PC-3 (cell line): ENCODE results near the gene GLB1L.

Experiments
- CTCF ChIP-seq: fragments of 300-600 bp; sonication (generic); conservative IDR thresholded peaks from 2 replicates; pipeline ENCODE4 v1.5.1; 2017; ENCODE audit warnings: antibody characterized with exemption, low read depth, mild to moderate bottlenecking, low read length
- EZH2 ChIP-seq: fragments of 300-600 bp; sonication (generic); IDR thresholded peaks from one replicate; pipeline ENCODE4 v1.6.1; 2017; ENCODE audit warnings: antibody characterized with exemption, mild to moderate bottlenecking, low read length; ENCODE audit not compliant: unreplicated experiment
- EZH2phosphoT487 ChIP-seq: fragments of 300-600 bp; sonication (generic); IDR thresholded peaks from 2 replicates; pipeline ENCODE4 v1.6.1; 2018; ENCODE audit warnings: mild to moderate bottlenecking, antibody characterized with exemption, low read length, borderline replicate concordance

GRCh38 chr2:219282943-219283581, 37.8 kb upstream of the GLB1L start:
- TF ChIP-seq CTCF (no peak), EZH2 (no peak), EZH2phosphoT487 (no peak)
